ENCODE results near the gene TNFSF4.

TNFSF4 gene

GRCh38 chr1:173210716-173211231 lies 3.6 kb upstream of the TNFSF4 start:
- no peak for FAIRE-seq

GRCh38 chr1:173210283-173210682 lies 3.2 kb upstream of the TNFSF4 start:
- FAIRE-seq: no peak
- DNase-seq (ENCODE audit: low spot score): no peak

More at GRCh38 chr1:173210716-173211231, 3.6 kb upstream of the TNFSF4 start:
- no peak for DNase-seq (ENCODE audit: low spot score)

- FAIRE-seq: no peak
- DNase-seq (ENCODE audit: low spot score): no peak
Measured at GRCh38 chr1:173208868-173209267, 1.7 kb upstream of the TNFSF4 start.

- DNase-seq (ENCODE audit: low spot score): no peak
- no peak for FAIRE-seq
Measured at GRCh38 chr1:173208146-173208545, 1.0 kb upstream of the TNFSF4 start.

GRCh38 chr1:173205146-173206051 lies 1.7 kb downstream of the TNFSF4 start:
- FAIRE-seq: no peak
- DNase-seq (ENCODE audit: low spot score): peak; percentile 14

GRCh38 chr1:173204693-173205092 lies 2.4 kb downstream of the TNFSF4 start:
- FAIRE-seq (no peak), DNase-seq (ENCODE audit: low spot score) (no peak)

- FAIRE-seq: no peak
Measured at GRCh38 chr1:173202424-173203145, 4.5 kb downstream of the TNFSF4 start.

GRCh38 chr1:173201969-173202368 lies 5.2 kb downstream of the TNFSF4 start:
- FAIRE-seq: no peak

More at GRCh38 chr1:173202424-173203145, 4.5 kb downstream of the TNFSF4 start:
- peak; percentile 39 for DNase-seq (ENCODE audit: low spot score)

GRCh38 chr1:173195596-173196088 lies 11.5 kb downstream of the TNFSF4 start:
- FAIRE-seq: no peak
- no peak for DNase-seq (ENCODE audit: low spot score)

More at GRCh38 chr1:173201969-173202368, 5.2 kb downstream of the TNFSF4 start:
- DNase-seq (ENCODE audit: low spot score): no peak

GRCh38 chr1:173193639-173194038 lies 13.5 kb downstream of the TNFSF4 start:
- DNase-seq (ENCODE audit: low spot score): no peak
- FAIRE-seq: no peak

GRCh38 chr1:173191011-173191705 lies 16.0 kb downstream of the TNFSF4 start:
- FAIRE-seq: no peak

GRCh38 chr1:173190101-173190936 lies 16.8 kb downstream of the TNFSF4 start:
- DNase-seq (ENCODE audit: low spot score) (peak; percentile 55), FAIRE-seq (no peak)

More at GRCh38 chr1:173191011-173191705, 16.0 kb downstream of the TNFSF4 start:
- no peak for DNase-seq (ENCODE audit: low spot score)

GRCh38 chr1:173187671-173188237 lies 19.4 kb downstream of the TNFSF4 start:
- DNase-seq (ENCODE audit: low spot score): no peak
- no peak for FAIRE-seq

GRCh38 chr1:173181791-173182190 lies 25.3 kb downstream of the TNFSF4 start:
- FAIRE-seq (no peak), DNase-seq (ENCODE audit: low spot score) (no peak)

GRCh38 chr1:173176246-173176645 lies 30.9 kb downstream of the TNFSF4 start:
- DNase-seq (ENCODE audit: low spot score) (no peak), FAIRE-seq (no peak)

- FAIRE-seq (no peak), DNase-seq (ENCODE audit: low spot score) (no peak)
Measured at GRCh38 chr1:173175514-173176145, 31.5 kb downstream of the TNFSF4 start.

GRCh38 chr1:173173388-173173787 lies 33.7 kb downstream of the TNFSF4 start:
- DNase-seq (ENCODE audit: low spot score) (no peak), FAIRE-seq (no peak)

- FAIRE-seq (no peak), DNase-seq (ENCODE audit: low spot score) (no peak)
Measured at GRCh38 chr1:173171152-173171551, 36.0 kb downstream of the TNFSF4 start.

GRCh38 chr1:173168941-173169340 lies 38.2 kb downstream of the TNFSF4 start:
- no peak for FAIRE-seq

More at GRCh38 chr1:173168941-173169340, 38.2 kb downstream of the TNFSF4 start:
- DNase-seq (ENCODE audit: low spot score): no peak
